Measurements from ENCODE around the gene KIF13A. TPM values are rescaled to one million over a fixed set of nuclear protein-coding genes. Genes with fewer than 3 reads are reported as not detected.
A peak's percentile ranks its signal among the peaks of the same experiment; 100 is the strongest.

The KIF13A gene
- total RNA-seq, 1 experiment from 2014 or later, result 24.1 TPM

- Mint-ChIP-seq H3K4me3 (ENCODE audit: unreplicated experiment) (no peak overlapping the region), H3K4me1 (ENCODE audit: insufficient read depth, unreplicated experiment) (peaks cover 13% of the 10 kb centered on the region), H3K27me3 (ENCODE audit: insufficient read depth, unreplicated experiment) (no peaks in the 10 kb centered on the region), H3K27ac (ENCODE audit: low read depth, unreplicated experiment) (peak overlapping the region; percentile 67), H3K36me3 (ENCODE audit: insufficient read depth, unreplicated experiment) (no peaks in the 10 kb centered on the region), H3K9me3 (ENCODE audit: unreplicated experiment) (no peaks in the 10 kb centered on the region)
- TF ChIP-seq, protein P1, sequence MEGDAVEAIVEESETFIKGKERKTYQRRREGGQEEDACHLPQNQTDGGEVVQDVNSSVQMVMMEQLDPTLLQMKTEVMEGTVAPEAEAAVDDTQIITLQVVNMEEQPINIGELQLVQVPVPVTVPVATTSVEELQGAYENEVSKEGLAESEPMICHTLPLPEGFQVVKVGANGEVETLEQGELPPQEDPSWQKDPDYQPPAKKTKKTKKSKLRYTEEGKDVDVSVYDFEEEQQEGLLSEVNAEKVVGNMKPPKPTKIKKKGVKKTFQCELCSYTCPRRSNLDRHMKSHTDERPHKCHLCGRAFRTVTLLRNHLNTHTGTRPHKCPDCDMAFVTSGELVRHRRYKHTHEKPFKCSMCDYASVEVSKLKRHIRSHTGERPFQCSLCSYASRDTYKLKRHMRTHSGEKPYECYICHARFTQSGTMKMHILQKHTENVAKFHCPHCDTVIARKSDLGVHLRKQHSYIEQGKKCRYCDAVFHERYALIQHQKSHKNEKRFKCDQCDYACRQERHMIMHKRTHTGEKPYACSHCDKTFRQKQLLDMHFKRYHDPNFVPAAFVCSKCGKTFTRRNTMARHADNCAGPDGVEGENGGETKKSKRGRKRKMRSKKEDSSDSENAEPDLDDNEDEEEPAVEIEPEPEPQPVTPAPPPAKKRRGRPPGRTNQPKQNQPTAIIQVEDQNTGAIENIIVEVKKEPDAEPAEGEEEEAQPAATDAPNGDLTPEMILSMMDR (IDR thresholded peaks at IDR 0.05; ENCODE audit: unreplicated experiment), result no peak
- no peak for DNase-seq (ENCODE audit: unreplicated experiment)
- ChIA-PET CTCF (no interaction called here), POLR2A (no interaction called here)
- intact Hi-C loops (cut with micrococcal nuclease), result loop anchor here (5.0 kb wide), 1 partner anchor 107 kb away; the partner anchor contains the start of gene FAM8A1
- BruUV-seq (replicated peaks), result no TSS peak
Observed at GRCh38 chr6:17709476-17709875, 278.0 kb downstream of the KIF13A start.

Other genes with a start within 250 kb of the KIF13A start
- gene NHLRC1, start 135.0 kb upstream of the KIF13A start, total RNA-seq (2022), result not detected in 2 replicates
- gene TPMT, start 167.4 kb upstream of the KIF13A start, total RNA-seq (2022), result 8.7 and 11.1 TPM in 2 replicates
- 21.2 and 22.3 TPM in 2 replicates for gene KDM1B, start 167.8 kb upstream of the KIF13A start, total RNA-seq (2022)